Fibroblast of lung (primary cell): Measurements from ENCODE around the gene SCRG1. TPM values are rescaled to one million over a fixed set of nuclear protein-coding genes. Genes with fewer than 3 reads are reported as not detected.

Experiments used
- DNase-seq, 2 donors: peaks; one replicate each; pipeline versions ENCODE4 v3.0.0 to v3.0.0-alpha.2; 2010; ENCODE audit warnings: low read depth in 2 of 2
- H2AFZ ChIP-seq: 2 replicates; pipeline ENCODE4 v1.5.1; 2012; ENCODE audit warnings: low read length, control low read depth, inconsistent platforms
- H3K27ac ChIP-seq: 2 replicates; pipeline ENCODE4 v1.5.1; 2011; ENCODE audit warnings: low read length, control low read depth; ENCODE audit not compliant: insufficient read depth
- H3K27me3 ChIP-seq: 2 replicates; pipeline ENCODE4 v1.5.1; 2011; ENCODE audit warnings: mild to moderate bottlenecking, low read length; ENCODE audit not compliant: control insufficient read depth, insufficient read depth
- H3K36me3 ChIP-seq: 2 replicates; pipeline ENCODE4 v1.5.1; 2011; ENCODE audit warnings: low read length; ENCODE audit not compliant: control insufficient read depth, insufficient read depth
- H3K4me1 ChIP-seq: 2 replicates; pipeline ENCODE4 v1.5.1; 2011; ENCODE audit warnings: low read length; ENCODE audit not compliant: control insufficient read depth, insufficient read depth; ENCODE audit errors: extremely low read depth
- H3K4me2 ChIP-seq: 2 replicates; pipeline ENCODE4 v1.5.1; 2011; ENCODE audit warnings: low read length, control low read depth; ENCODE audit not compliant: insufficient read depth; ENCODE audit errors: extremely low read depth
- H3K4me3 ChIP-seq, 4 experiments: fragments of 200-600 bp in 1 of 4; sonication (generic) in 1 of 4; replicated peaks in 1 of 4; 2 replicates each; pipeline ENCODE4 v1.5.1; 2011 to 2016; ENCODE audit warnings: low read length in 4 of 4, low read depth in 3 of 4, mild to moderate bottlenecking in 3 of 4, control low read depth in 2 of 4, inconsistent platforms in 1 of 4, mixed read lengths in 1 of 4; ENCODE audit not compliant: insufficient read depth in 1 of 4; ENCODE audit errors: control extremely low read depth in 1 of 4
- H3K79me2 ChIP-seq: 2 replicates; pipeline ENCODE4 v1.5.1; 2012; ENCODE audit warnings: mild to moderate bottlenecking, low read length, inconsistent platforms; ENCODE audit not compliant: control insufficient read depth, insufficient read depth
- H3K9ac ChIP-seq: 2 replicates; pipeline ENCODE4 v1.5.1; 2011; ENCODE audit warnings: mild to moderate bottlenecking, low read length, control low read depth; ENCODE audit not compliant: insufficient read depth
- H3K9me3 ChIP-seq: 2 replicates; pipeline ENCODE4 v1.5.1; 2012; ENCODE audit warnings: low read depth, low read length; ENCODE audit not compliant: control insufficient read depth, insufficient read depth
- H4K20me1 ChIP-seq: 2 replicates; pipeline ENCODE4 v1.5.1; 2011; ENCODE audit warnings: low read length; ENCODE audit not compliant: control insufficient read depth, insufficient read depth; ENCODE audit errors: extremely low read depth
- EZH2 ChIP-seq: IDR thresholded peaks from 2 replicates; pipeline ENCODE4 v1.5.1; 2012; ENCODE audit warnings: low read length, control low read depth, mild to moderate bottlenecking; ENCODE audit errors: missing control alignments
- polyA plus RNA-seq, 2 donors: library from polyadenylated mRNA; depleted of rRNA in 1 of 2; stranded (reverse) in 1 of 2; unstranded in 1 of 2; fragments of >200 nt; gene quantifications; 2 replicates each; pipeline ENCODE4 v1.2.1, GENCODE V29; 2011 to 2012; ENCODE audit warnings: missing spikeins in 1 of 2
- total RNA-seq: library from RNA; depleted of rRNA; stranded (reverse); fragments of >200 nt; gene quantifications from 2 replicates; pipeline ENCODE4 v1.2.1, GENCODE V29; 2014
- TF ChIP-seq, protein P1 (sequence below), 2 donors: IDR thresholded peaks in 1 of 2; conservative IDR thresholded peaks in 1 of 2; 1 replicate in 1 of 2; 2 replicates in 1 of 2; pipeline ENCODE4 v1.5.1; 2011 to 2012; ENCODE audit warnings: low read length in 2 of 2, control low read depth in 1 of 2, inconsistent platforms in 1 of 2, low read depth in 1 of 2, mild to moderate bottlenecking in 1 of 2

The SCRG1 gene
- total and polyA plus RNA-seq, 2 donors (not counting 1 experiment from before 2014, with no cell fraction given) = 0.17 to 0.39 TPM

DNA sequence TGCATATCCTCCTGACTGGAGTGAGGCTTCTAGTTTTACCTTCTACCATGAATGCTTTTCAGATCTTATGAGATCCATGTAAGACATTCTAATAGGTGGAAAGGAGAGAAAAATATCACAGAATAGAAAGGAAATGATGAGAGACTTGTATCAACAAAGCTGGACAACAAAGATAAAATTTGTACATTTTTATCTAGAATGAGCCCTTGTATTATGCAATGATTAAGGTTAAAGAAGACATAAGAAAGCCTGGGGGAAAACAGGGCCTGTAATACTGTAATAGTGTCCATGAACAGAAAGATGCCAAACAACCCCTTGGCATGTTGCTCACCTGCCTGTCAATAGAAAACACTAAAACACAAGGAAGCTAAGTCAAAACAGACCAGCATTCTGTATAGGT lies 44.2 kb upstream of the SCRG1 start:
- no peak overlapping the region for H3K27ac ChIP-seq
- DNase-seq = no peak

DNA sequence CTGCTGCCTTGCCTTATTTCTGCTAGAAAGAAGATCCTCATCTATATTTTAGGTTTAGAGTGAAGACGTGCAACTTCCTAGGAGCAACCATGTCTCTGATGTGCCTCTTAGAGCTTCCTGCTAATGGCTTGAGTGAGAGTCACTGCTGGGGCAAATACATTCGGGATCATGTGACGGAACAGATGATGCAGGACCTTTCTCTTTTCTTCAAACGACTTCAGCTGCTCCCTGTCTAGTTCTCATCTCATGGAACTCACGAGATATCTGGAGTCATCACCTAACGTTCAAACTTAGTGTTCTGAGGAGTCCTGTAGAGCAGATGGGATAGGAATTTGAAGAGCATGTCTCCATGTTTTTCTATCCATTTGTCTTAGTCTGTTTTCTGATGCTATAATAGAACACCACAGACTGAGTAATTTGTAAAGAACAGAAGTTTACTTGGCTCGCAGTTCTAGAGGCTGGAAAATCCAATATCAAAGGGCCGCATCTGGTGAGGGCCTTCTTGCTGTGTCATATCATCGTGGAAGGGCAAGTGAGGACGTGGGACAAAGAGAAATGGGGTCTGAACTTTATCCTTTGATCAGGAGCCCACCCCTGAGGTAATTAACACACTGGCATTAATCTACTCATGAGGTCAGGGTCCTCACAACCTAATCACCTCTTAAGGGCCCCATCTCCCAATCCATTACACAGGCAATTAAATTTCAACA lies 43.5 kb upstream of the SCRG1 start:
- no peaks in the 10 kb centered on the region for H3K4me1 ChIP-seq
- no peaks in the 10 kb centered on the region for H4K20me1 ChIP-seq
- no peak overlapping the region for H3K4me3 ChIP-seq
- no peak overlapping the region for H3K4me2 ChIP-seq
- peak in 1 of 2 donors; percentile 39 for DNase-seq
- no peak overlapping the region for H2AFZ ChIP-seq
- TF ChIP-seq, protein P1, sequence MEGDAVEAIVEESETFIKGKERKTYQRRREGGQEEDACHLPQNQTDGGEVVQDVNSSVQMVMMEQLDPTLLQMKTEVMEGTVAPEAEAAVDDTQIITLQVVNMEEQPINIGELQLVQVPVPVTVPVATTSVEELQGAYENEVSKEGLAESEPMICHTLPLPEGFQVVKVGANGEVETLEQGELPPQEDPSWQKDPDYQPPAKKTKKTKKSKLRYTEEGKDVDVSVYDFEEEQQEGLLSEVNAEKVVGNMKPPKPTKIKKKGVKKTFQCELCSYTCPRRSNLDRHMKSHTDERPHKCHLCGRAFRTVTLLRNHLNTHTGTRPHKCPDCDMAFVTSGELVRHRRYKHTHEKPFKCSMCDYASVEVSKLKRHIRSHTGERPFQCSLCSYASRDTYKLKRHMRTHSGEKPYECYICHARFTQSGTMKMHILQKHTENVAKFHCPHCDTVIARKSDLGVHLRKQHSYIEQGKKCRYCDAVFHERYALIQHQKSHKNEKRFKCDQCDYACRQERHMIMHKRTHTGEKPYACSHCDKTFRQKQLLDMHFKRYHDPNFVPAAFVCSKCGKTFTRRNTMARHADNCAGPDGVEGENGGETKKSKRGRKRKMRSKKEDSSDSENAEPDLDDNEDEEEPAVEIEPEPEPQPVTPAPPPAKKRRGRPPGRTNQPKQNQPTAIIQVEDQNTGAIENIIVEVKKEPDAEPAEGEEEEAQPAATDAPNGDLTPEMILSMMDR (conservative IDR thresholded peaks at IDR 0.05 in 1 of 2, IDR thresholded peaks at IDR 0.05 in 1 of 2; ENCODE audit: low read depth in 1 of 2, low read length in 2 of 2) = no peak
- TF ChIP-seq EZH2 = no peak
- no peaks in the 10 kb centered on the region for H3K36me3 ChIP-seq
- no peaks in the 10 kb centered on the region for H3K27me3 ChIP-seq
- no peaks in the 10 kb centered on the region for H3K79me2 ChIP-seq
- no peak overlapping the region for H3K9ac ChIP-seq
- H3K9me3 ChIP-seq = no peaks in the 10 kb centered on the region
- H3K27ac ChIP-seq = no peak overlapping the region

More for the DNA sequence above, 44.2 kb upstream of the SCRG1 start:
- Histone ChIP-seq H3K4me1 (no peaks in the 10 kb centered on the region), H3K27me3 (no peaks in the 10 kb centered on the region), H3K9ac (no peak overlapping the region), H3K9me3 (no peaks in the 10 kb centered on the region), H3K4me2 (no peak overlapping the region), H3K36me3 (no peaks in the 10 kb centered on the region), H2AFZ (no peak overlapping the region), H3K79me2 (no peaks in the 10 kb centered on the region), H3K4me3 (no peak overlapping the region), H4K20me1 (no peaks in the 10 kb centered on the region)
- TF ChIP-seq EZH2 = no peak
- TF ChIP-seq, protein P1 (conservative IDR thresholded peaks at IDR 0.05 in 1 of 2, IDR thresholded peaks at IDR 0.05 in 1 of 2; ENCODE audit: low read depth in 1 of 2, low read length in 2 of 2) = no peak

DNA sequence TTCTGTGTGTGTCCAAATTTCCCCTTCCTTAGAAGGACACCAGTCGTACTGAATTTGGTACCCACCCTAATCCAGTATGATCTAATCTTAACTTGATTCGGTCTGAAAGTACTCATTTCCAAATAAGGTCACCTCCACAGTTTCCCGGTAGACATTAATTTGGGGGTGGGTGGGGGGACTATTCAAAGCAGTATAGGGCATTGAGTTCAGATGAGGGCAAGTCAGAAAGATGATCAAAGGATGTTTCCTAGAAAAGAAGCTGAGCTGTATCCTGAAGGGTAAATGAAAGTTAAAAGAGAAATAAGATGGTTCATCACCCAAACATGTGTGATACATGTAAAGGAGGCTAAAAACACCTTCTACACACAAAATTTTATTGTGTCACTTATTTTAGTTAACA lies 42.0 kb upstream of the SCRG1 start:
- H3K4me1 ChIP-seq = peaks cover 4% of the 10 kb centered on the region
- no peaks in the 10 kb centered on the region for H3K9me3 ChIP-seq
- no peaks in the 10 kb centered on the region for H3K79me2 ChIP-seq
- no peak overlapping the region for H3K4me2 ChIP-seq
- H3K9ac ChIP-seq = no peak overlapping the region
- H3K4me3 ChIP-seq = no peak overlapping the region
- H4K20me1 ChIP-seq = no peaks in the 10 kb centered on the region
- H3K27ac ChIP-seq = no peak overlapping the region
- no peak overlapping the region for H2AFZ ChIP-seq
- H3K36me3 ChIP-seq = no peaks in the 10 kb centered on the region
- H3K27me3 ChIP-seq = no peaks in the 10 kb centered on the region
- DNase-seq = no peak
- TF ChIP-seq EZH2 = no peak
- TF ChIP-seq, protein P1 (conservative IDR thresholded peaks at IDR 0.05 in 1 of 2, IDR thresholded peaks at IDR 0.05 in 1 of 2; ENCODE audit: low read depth in 1 of 2, low read length in 2 of 2) = no peak
